ENCODE data around the gene CRACR2A.

DNA sequence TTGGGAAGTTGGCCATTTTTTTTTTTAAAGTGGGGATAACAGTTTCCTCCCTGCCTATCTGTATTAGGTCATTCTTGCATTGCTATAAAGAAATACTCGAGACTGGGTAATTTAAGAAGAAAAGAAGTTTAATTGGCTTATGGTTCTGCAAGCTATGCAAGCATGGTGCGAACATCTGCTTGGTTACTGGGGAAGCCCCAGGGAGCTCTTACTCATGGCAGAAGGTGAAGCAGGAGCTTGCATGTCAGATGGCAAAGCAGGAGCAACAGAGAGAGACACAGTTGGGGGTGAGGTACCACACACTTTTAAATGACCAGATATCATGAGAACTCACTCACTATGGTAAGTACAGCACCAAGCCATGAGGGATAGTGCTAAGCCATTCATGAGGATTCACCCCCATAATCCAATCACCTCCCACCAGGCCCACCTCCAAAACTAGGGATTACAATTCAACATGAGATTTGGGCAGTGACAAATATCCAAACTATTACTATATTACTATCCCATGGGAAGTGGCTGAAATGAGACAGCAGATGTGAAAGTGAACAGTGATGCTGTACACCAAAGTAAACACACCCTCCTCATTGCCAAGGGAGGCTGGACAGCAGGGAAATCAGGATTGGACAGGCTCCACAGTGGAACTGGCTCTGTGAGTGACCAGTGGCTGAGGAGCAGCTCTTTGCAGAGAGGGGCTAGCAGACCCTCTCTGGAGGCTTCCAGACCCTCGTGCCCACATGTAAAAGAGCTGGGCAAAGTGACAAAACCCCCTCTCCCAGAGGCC, 40.5 kb downstream of the CRACR2A start:
- TF ChIP-seq POLR2AphosphoS5 (IDR thresholded peaks at IDR 0.05; ENCODE audit: low read depth, low read length) (no peak), SIN3A (IDR thresholded peaks at IDR 0.05; ENCODE audit: borderline replicate concordance, insufficient read depth, low read depth, low read length) (no peak), TCF7L2 (IDR thresholded peaks at IDR 0.05; ENCODE audit: low read depth, low read length) (no peak)

Data from Panc1 (cell line).